Measurements from ENCODE around the gene POU5F1.
A peak's percentile ranks its signal among the peaks of the same experiment; 100 is the strongest.
"Not testable (repeated sequence)": the region's sequence is repeated elsewhere in the genome, so short reads cannot be mapped to it uniquely, and the experiment has no call there.

The POU5F1 gene

DNA sequence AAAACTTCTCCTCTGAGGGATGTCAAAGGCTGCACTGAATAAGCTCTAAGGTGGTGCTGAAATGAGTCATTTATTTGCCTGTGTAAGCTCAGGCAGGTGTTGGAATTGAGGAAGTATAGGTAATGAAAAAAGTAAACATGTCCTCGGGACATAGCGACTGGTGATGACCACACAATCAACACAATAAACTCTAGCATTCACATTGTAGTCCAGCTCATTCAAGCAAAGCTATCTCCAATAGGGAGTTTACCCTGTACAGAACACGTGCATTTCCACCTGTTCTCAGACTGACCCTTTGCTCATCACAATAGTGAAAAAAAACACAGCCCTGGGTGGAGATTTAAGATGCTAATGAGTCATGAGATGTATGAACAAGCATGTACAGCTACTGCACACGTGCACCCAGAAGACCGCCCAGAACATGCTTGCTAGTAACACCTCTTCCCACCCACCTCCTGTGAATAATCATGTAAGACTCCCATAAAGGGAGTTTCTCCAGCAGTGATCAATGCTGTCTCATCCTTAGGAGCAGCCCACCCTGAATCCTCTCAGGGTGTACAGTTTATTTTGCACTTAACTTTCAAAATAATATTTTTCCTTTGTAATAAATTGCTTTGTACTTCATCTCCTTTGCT, 33.0 kb upstream of the POU5F1 start:
- H4K20me1 ChIP-seq (ENCODE audit: insufficient read depth, low read length): no peaks in the 10 kb centered on the region
- H3K9ac ChIP-seq (ENCODE audit: low read depth, low read length): peak overlapping the region; percentile 54
- H2AFZ ChIP-seq (ENCODE audit: low read depth, low read length): peak overlapping the region; percentile 38
- peak overlapping the region; percentile 73 for H3K4me2 ChIP-seq (ENCODE audit: insufficient read depth, low read length)
- peak; percentile 65 for DNase-seq
- H3K4me1 ChIP-seq (ENCODE audit: insufficient read depth, low read length): peaks cover 62% of the 10 kb centered on the region
- peaks cover 32% of the 10 kb centered on the region for H3K36me3 ChIP-seq (ENCODE audit: insufficient read depth, low read length)
- H3K27me3 ChIP-seq (ENCODE audit: insufficient read depth, low read length, poor library complexity): no peaks in the 10 kb centered on the region
- peak; percentile 79 for ATAC-seq (ENCODE audit: insufficient read depth, low read depth)
- H3K9me3 ChIP-seq (ENCODE audit: insufficient read depth, low read length, severe bottlenecking): no peaks in the 10 kb centered on the region
- TF ChIP-seq, protein P1, sequence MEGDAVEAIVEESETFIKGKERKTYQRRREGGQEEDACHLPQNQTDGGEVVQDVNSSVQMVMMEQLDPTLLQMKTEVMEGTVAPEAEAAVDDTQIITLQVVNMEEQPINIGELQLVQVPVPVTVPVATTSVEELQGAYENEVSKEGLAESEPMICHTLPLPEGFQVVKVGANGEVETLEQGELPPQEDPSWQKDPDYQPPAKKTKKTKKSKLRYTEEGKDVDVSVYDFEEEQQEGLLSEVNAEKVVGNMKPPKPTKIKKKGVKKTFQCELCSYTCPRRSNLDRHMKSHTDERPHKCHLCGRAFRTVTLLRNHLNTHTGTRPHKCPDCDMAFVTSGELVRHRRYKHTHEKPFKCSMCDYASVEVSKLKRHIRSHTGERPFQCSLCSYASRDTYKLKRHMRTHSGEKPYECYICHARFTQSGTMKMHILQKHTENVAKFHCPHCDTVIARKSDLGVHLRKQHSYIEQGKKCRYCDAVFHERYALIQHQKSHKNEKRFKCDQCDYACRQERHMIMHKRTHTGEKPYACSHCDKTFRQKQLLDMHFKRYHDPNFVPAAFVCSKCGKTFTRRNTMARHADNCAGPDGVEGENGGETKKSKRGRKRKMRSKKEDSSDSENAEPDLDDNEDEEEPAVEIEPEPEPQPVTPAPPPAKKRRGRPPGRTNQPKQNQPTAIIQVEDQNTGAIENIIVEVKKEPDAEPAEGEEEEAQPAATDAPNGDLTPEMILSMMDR (IDR thresholded peaks at IDR 0.05; ENCODE audit: borderline replicate concordance, extremely low read depth, low read length, poor library complexity, severe bottlenecking): no peak
- no peak for TF ChIP-seq EZH2 (IDR thresholded peaks at IDR 0.05; ENCODE audit: borderline replicate concordance, low read depth, low read length, severe bottlenecking)
- peak overlapping the region; percentile 21 to 55; a peak in 3 of 4 replicates for H3K4me3 ChIP-seq (ENCODE audit: low read depth in 1 of 2, low read length in 2 of 2)
- H3K79me2 ChIP-seq (ENCODE audit: insufficient read depth, low read length): peaks cover 47% of the 10 kb centered on the region
- H3K27ac ChIP-seq (ENCODE audit: low read length): peak overlapping the region; percentile 87

DNA sequence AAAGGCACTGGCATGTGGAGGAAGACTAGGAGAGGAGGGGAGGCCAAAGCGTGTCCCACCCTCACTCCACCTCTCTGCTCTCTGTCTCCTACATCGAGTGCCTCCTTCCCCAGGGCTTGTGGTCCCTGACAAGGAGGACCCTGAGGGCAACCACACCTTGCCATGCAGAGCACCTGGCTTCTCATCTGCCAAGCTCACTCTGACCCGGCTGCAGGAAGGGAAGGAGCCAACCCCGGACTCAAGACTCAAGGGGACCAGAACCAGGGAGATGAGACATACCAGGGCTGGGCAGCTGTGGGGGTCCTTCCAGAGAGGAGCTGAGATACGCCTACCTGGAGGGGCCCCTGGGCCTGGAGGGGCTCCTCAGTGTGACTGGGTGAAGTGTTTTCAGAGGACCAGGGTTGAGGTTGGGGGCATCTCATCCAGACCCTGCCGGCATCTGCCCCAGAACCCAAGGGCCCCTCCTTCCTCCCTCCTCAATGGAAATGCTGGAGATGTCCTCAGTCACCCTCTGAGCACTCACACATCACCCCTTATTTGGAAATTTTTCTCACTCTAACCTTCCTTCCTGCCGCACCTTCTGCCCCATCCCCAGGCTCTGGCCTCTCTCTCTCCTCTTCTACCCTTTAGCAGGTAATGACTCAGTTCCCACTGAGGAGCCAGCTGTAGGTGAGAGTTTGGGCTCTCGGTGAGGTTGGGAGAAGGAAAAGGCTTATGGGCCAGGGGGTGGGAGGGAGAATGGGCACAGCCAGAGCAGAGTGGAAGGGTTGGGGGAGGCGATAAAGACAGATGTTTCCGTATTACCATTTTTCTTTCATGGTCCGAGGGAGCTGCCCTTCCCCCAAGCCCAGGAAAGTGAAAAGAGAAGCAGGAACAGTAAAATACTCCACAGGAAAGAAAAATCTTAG, 32.0 kb upstream of the POU5F1 start:
- Histone ChIP-seq H2AFZ (ENCODE audit: low read depth, low read length) (no peak overlapping the region), H4K20me1 (ENCODE audit: insufficient read depth, low read length) (no peaks in the 10 kb centered on the region), H3K36me3 (ENCODE audit: insufficient read depth, low read length) (peaks cover 32% of the 10 kb centered on the region), H3K27me3 (ENCODE audit: insufficient read depth, low read length, poor library complexity) (no peaks in the 10 kb centered on the region), H3K4me2 (ENCODE audit: insufficient read depth, low read length) (peak overlapping the region; percentile 73), H3K27ac (ENCODE audit: low read length) (peak overlapping the region; percentile 87), H3K4me1 (ENCODE audit: insufficient read depth, low read length) (peaks cover 62% of the 10 kb centered on the region), H3K9ac (ENCODE audit: low read depth, low read length) (peak overlapping the region; percentile 54), H3K4me3 (ENCODE audit: low read depth in 1 of 2, low read length in 2 of 2) (peak overlapping the region in 1 of 2 experiments; percentile 55; a peak in 2 of 4 replicates), H3K79me2 (ENCODE audit: insufficient read depth, low read length) (peaks cover 54% of the 10 kb centered on the region), H3K9me3 (ENCODE audit: insufficient read depth, low read length, severe bottlenecking) (no peaks in the 10 kb centered on the region)
- TF ChIP-seq EZH2 (IDR thresholded peaks at IDR 0.05; ENCODE audit: borderline replicate concordance, low read depth, low read length, severe bottlenecking): no peak
- TF ChIP-seq, protein P1 (IDR thresholded peaks at IDR 0.05; ENCODE audit: borderline replicate concordance, extremely low read depth, low read length, poor library complexity, severe bottlenecking): no peak
- ATAC-seq (ENCODE audit: insufficient read depth, low read depth): no peak
- DNase-seq: no peak

DNA sequence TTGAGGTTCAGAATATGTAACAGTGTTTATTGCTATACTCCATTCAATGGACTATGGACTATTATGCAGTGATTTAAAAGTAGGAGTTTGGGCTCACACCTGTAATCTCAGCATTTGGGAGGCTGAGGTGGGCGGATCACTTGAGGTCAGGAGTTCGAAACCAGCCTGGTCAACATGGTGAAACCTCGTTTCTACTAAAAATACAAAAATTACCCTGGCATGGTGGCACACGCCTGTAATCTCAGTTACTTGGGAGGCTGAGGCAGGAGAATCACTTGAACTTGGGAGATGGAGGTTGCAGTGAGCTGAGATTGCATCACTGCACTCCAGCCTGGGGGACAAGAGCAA, 28.6 kb upstream of the POU5F1 start:
- not testable (repeated sequence) for ATAC-seq (ENCODE audit: insufficient read depth, low read depth); H4K20me1 ChIP-seq (ENCODE audit: insufficient read depth, low read length); H3K27me3 ChIP-seq (ENCODE audit: insufficient read depth, low read length, poor library complexity); H2AFZ ChIP-seq (ENCODE audit: low read depth, low read length); H3K9me3 ChIP-seq (ENCODE audit: insufficient read depth, low read length, severe bottlenecking); DNase-seq
- Histone ChIP-seq H3K4me1 (ENCODE audit: insufficient read depth, low read length) (peaks cover 71% of the 10 kb centered on the region), H3K27ac (ENCODE audit: low read length) (peak overlapping the region; percentile 98), H3K4me3 (ENCODE audit: low read depth in 1 of 2, low read length in 2 of 2) (peak overlapping the region; percentile 66 to 70; a peak in 3 of 4 replicates), H3K79me2 (ENCODE audit: insufficient read depth, low read length) (peaks cover 66% of the 10 kb centered on the region), H3K36me3 (ENCODE audit: insufficient read depth, low read length) (peaks cover 26% of the 10 kb centered on the region), H3K4me2 (ENCODE audit: insufficient read depth, low read length) (peak overlapping the region; percentile 73), H3K9ac (ENCODE audit: low read depth, low read length) (peak overlapping the region; percentile 88)

Data from DND-41 (cell line).